Aortic smooth muscle cell (primary cell): Measurements from ENCODE around the gene TDRD5. TPM values are rescaled to one million over a fixed set of nuclear protein-coding genes. Genes with fewer than 3 reads are reported as not detected.

Experiments used
- total RNA-seq: library from RNA; depleted of rRNA; stranded (reverse); fragments of >200 nt; gene quantifications from 2 replicates; pipeline ENCODE4 v1.2.3, GENCODE V29; 2014

TDRD5 gene
- not detected in 2 replicates for total RNA-seq

GRCh38 chr1:179591592-179592580, at the start of gene TDRD5:
Gene TDRD5, plus strand, starts transcription at chr1:179591832. Its CDS starts 784 bp downstream, at chr1:179592616.

GRCh38 chr1:179575497-179576314, 15.9 kb upstream of the TDRD5 start, which contains the start of gene NPHS2:
Gene NPHS2, minus strand, starts transcription at chr1:179575948. Its CDS starts 84 bp downstream, at chr1:179575864.

Other genes with a start within 250 kb of the TDRD5 start
- 0.26 and 0.68 TPM in 2 replicates for gene AXDND1, start 225.9 kb upstream of the TDRD5 start, total RNA-seq
- not detected in 2 replicates for gene NPHS2, start 15.9 kb upstream of the TDRD5 start, total RNA-seq
- not detected in 2 replicates for gene FAM163A, start 151.5 kb downstream of the TDRD5 start, total RNA-seq